ENCODE data around the gene SNAPIN.

The SNAPIN gene

DNA sequence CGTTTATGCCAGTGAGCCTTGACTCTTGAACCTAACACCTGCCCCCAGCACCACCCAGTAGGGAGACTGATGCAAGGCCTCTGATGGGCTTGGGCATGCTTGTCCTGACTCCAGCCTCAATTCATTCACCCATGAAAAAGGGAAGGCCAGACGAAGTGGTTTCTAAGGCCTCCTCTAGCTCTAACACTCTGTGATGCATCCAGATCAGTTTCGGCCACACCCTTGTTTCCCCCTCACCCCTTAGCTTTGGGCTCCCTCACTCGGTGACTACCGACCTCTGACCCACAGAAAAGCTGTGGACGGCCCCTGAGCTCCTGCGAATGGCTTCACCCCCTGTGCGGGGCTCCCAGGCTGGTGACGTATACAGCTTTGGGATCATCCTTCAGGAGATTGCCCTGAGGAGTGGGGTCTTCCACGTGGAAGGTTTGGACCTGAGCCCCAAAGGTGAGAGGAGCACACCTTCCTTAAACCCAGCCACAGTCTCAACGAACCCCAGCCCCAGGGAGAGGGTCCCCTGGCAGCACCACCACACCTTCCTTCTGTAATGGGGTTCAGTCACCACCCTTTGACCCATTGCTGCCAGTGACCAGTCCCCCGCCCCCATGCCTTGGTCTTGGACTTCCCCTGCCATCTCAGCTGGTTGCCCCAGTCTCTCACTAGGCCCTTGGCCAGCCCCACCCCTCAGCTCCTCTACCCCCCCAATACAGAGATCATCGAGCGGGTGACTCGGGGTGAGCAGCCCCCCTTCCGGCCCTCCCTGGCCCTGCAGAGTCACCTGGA lies 29.0 kb downstream of the SNAPIN start:
- ChIA-PET POLR2A (interaction anchor here (1.3 to 1.6 kb wide), 3 partner anchors 11 to 40 kb away, joined by 3 to 6 read pairs (median 4); partner anchors contain the start of gene INTS3), CTCF (no interaction called here)
- TF ChIP-seq, protein P1, sequence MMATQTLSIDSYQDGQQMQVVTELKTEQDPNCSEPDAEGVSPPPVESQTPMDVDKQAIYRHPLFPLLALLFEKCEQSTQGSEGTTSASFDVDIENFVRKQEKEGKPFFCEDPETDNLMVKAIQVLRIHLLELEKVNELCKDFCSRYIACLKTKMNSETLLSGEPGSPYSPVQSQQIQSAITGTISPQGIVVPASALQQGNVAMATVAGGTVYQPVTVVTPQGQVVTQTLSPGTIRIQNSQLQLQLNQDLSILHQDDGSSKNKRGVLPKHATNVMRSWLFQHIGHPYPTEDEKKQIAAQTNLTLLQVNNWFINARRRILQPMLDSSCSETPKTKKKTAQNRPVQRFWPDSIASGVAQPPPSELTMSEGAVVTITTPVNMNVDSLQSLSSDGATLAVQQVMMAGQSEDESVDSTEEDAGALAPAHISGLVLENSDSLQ (IDR thresholded peaks at IDR 0.05): no peak
- TF ChIP-seq NFRKB (IDR thresholded peaks at IDR 0.05): no peak
- TF ChIP-seq L3MBTL2 (conservative IDR thresholded peaks at IDR 0.05): no peak
- no peak for TF ChIP-seq SUZ12 (IDR thresholded peaks at IDR 0.05)
- TF ChIP-seq ZNF384 (IDR thresholded peaks at IDR 0.05): no peak
- no peak for TF ChIP-seq FOXM1 (IDR thresholded peaks at IDR 0.05; ENCODE audit: borderline replicate concordance)
- TF ChIP-seq ELF4 (IDR thresholded peaks at IDR 0.05): no peak
- TF ChIP-seq CTBP1 (IDR thresholded peaks at IDR 0.05; ENCODE audit: borderline replicate concordance): no peak
- no peak for TF ChIP-seq SP1 (IDR thresholded peaks at IDR 0.05)
- TF ChIP-seq FOXK2 (IDR thresholded peaks at IDR 0.05): no peak
- no peak for TF ChIP-seq BHLHE40 (IDR thresholded peaks at IDR 0.05; ENCODE audit: borderline replicate concordance)
- TF ChIP-seq FOXA1 (IDR thresholded peaks at IDR 0.05): no peak
- no peak for TF ChIP-seq HDGF (IDR thresholded peaks at IDR 0.05; ENCODE audit: borderline replicate concordance)
- TF ChIP-seq TARDBP (IDR thresholded peaks at IDR 0.05): no peak
- TF ChIP-seq ARNT (IDR thresholded peaks at IDR 0.05): no peak
- no peak for TF ChIP-seq LEF1 (IDR thresholded peaks at IDR 0.05; ENCODE audit: borderline replicate concordance)
- no peak for DNase-seq (ENCODE audit: extremely low spot score)

DNA sequence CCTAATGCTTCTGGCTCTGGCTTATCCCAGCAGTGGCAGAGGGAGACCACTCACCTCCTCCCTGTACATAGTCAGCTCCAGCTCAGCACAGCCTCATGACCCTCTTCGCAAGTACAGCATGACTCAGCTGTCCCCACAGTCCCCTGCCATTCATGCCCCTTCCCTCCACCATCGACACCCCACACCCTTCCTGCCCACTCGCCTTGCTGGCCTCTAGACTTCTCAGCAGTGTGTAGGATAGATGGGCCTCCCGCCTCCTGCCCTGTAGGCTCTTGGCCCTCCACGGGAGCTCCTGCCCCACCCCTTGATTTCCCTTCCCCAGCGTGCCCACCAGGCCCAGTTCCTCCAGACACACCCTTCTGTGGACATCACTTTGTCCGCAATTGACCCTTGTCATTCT lies 29.8 kb downstream of the SNAPIN start:
- TF ChIP-seq L3MBTL2 (conservative IDR thresholded peaks at IDR 0.05): no peak
- no peak for TF ChIP-seq LEF1 (IDR thresholded peaks at IDR 0.05; ENCODE audit: borderline replicate concordance)
- TF ChIP-seq FOXM1 (IDR thresholded peaks at IDR 0.05; ENCODE audit: borderline replicate concordance): no peak
- no peak for TF ChIP-seq SUZ12 (IDR thresholded peaks at IDR 0.05)
- no peak for TF ChIP-seq SP1 (IDR thresholded peaks at IDR 0.05)
- no peak for TF ChIP-seq FOXA1 (IDR thresholded peaks at IDR 0.05)
- TF ChIP-seq NFRKB (IDR thresholded peaks at IDR 0.05): no peak
- no peak for TF ChIP-seq HDGF (IDR thresholded peaks at IDR 0.05; ENCODE audit: borderline replicate concordance)
- no peak for TF ChIP-seq TARDBP (IDR thresholded peaks at IDR 0.05)
- no peak for TF ChIP-seq CTBP1 (IDR thresholded peaks at IDR 0.05; ENCODE audit: borderline replicate concordance)
- no peak for TF ChIP-seq BHLHE40 (IDR thresholded peaks at IDR 0.05; ENCODE audit: borderline replicate concordance)
- TF ChIP-seq FOXK2 (IDR thresholded peaks at IDR 0.05): no peak
- no peak for TF ChIP-seq ARNT (IDR thresholded peaks at IDR 0.05)
- TF ChIP-seq, protein P1 (IDR thresholded peaks at IDR 0.05): no peak
- TF ChIP-seq ELF4 (IDR thresholded peaks at IDR 0.05): no peak
- TF ChIP-seq ZNF384 (IDR thresholded peaks at IDR 0.05): no peak
- DNase-seq (ENCODE audit: extremely low spot score): no peak
- ChIA-PET POLR2A (interaction anchor here (1.0 to 1.6 kb wide), 4 partner anchors 10 to 39 kb away, joined by 3 to 6 read pairs (median 4); partner anchors contain the start of gene INTS3), CTCF (no interaction called here)

DNA sequence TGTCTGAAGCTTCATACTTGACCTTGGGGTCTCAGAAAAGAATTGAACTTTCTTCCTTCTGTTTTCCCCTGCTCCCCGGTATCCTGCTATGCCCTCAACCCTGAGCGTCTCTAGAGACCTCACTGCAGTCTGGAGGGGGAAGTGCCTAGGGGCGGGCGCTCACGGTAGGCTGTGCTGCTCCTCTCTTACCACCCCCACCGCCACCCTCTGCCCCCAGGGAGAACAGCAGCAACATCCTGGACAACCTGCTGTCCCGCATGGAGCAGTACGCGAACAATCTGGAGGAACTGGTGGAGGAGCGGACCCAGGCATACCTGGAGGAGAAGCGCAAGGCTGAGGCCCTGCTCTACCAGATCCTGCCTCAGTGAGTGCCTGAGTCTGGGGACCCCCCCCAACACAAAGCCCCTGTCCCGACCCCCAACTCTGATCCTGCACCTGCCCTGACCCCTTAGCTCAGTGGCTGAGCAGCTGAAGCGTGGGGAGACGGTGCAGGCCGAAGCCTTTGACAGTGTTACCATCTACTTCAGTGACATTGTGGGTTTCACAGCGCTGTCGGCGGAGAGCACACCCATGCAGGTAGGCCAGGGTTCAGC lies 30.3 kb downstream of the SNAPIN start:
- POLR2A ChIA-PET: interaction anchor here (1.0 to 1.6 kb wide), 4 partner anchors 9 to 39 kb away, joined by 3 to 6 read pairs (median 4); partner anchors contain the start of gene INTS3
- TF ChIP-seq NFRKB (IDR thresholded peaks at IDR 0.05) (no peak), HDGF (IDR thresholded peaks at IDR 0.05; ENCODE audit: borderline replicate concordance) (no peak), L3MBTL2 (conservative IDR thresholded peaks at IDR 0.05) (no peak), ELF4 (IDR thresholded peaks at IDR 0.05) (no peak), FOXK2 (IDR thresholded peaks at IDR 0.05) (no peak), FOXM1 (IDR thresholded peaks at IDR 0.05; ENCODE audit: borderline replicate concordance) (no peak), LEF1 (IDR thresholded peaks at IDR 0.05; ENCODE audit: borderline replicate concordance) (no peak), SUZ12 (IDR thresholded peaks at IDR 0.05) (no peak), TARDBP (IDR thresholded peaks at IDR 0.05) (no peak)
- TF ChIP-seq, protein P1 (IDR thresholded peaks at IDR 0.05): no peak
- DNase-seq (ENCODE audit: extremely low spot score): no peak
- CTCF ChIA-PET: no interaction called here

DNA sequence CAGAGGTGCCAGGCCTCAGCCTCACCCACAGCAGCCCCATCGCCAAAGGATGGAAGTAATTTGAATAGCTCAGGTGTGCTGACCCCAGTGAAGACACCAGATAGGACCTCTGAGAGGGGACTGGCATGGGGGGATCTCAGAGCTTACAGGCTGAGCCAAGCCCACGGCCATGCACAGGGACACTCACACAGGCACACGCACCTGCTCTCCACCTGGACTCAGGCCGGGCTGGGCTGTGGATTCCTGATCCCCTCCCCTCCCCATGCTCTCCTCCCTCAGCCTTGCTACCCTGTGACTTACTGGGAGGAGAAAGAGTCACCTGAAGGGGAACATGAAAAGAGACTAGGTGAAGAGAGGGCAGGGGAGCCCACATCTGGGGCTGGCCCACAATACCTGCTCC lies 35.0 kb downstream of the SNAPIN start:
- ChIA-PET CTCF (no interaction called here), POLR2A (interaction anchor here (0.9 to 1.4 kb wide), 2 partner anchors 34 to 35 kb away, joined by 3 to 4 read pairs; partner anchors contain the start of genes INTS3 and SNAPIN)
- TF ChIP-seq ZNF384 (IDR thresholded peaks at IDR 0.05): no peak
- no peak for TF ChIP-seq CTBP1 (IDR thresholded peaks at IDR 0.05; ENCODE audit: borderline replicate concordance)
- no peak for TF ChIP-seq FOXM1 (IDR thresholded peaks at IDR 0.05; ENCODE audit: borderline replicate concordance)
- no peak for TF ChIP-seq ARNT (IDR thresholded peaks at IDR 0.05)
- TF ChIP-seq SP1 (IDR thresholded peaks at IDR 0.05): no peak
- no peak for TF ChIP-seq FOXK2 (IDR thresholded peaks at IDR 0.05)
- no peak for TF ChIP-seq TARDBP (IDR thresholded peaks at IDR 0.05)
- no peak for TF ChIP-seq HDGF (IDR thresholded peaks at IDR 0.05; ENCODE audit: borderline replicate concordance)
- no peak for TF ChIP-seq L3MBTL2 (conservative IDR thresholded peaks at IDR 0.05)
- no peak for DNase-seq (ENCODE audit: extremely low spot score)

DNA sequence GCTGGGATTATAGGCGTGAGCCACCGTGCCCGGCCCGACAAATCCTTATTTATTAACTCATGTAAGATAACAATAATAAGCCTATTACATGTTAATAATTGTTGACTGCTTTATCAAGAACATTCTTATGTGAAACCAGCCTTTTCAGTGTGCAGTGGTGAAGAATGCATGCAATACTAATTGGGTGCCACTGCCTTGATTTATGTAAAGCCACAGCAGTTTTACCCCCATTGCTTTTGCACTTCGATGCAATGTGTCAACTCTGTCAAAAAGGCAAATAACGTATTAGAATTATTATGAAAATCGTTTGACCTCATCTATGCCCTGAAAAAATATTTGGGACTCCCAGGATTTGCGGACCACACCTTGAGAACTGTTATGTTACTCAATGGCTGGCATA lies 38.2 kb downstream of the SNAPIN start:
- CTCF ChIA-PET: no interaction called here
- POLR2A ChIA-PET: interaction anchor here (0.9 to 3.5 kb wide), 3 partner anchors 12 to 63 kb away, joined by 6 to 24 read pairs (median 7); partner anchors contain the start of genes CHTOP and INTS3
- TF ChIP-seq BHLHE40 (IDR thresholded peaks at IDR 0.05; ENCODE audit: borderline replicate concordance) (no peak), FOXK2 (IDR thresholded peaks at IDR 0.05) (no peak), HDGF (IDR thresholded peaks at IDR 0.05; ENCODE audit: borderline replicate concordance) (no peak), ARNT (IDR thresholded peaks at IDR 0.05) (no peak), ELF4 (IDR thresholded peaks at IDR 0.05) (no peak), CTBP1 (IDR thresholded peaks at IDR 0.05; ENCODE audit: borderline replicate concordance) (no peak), ZNF384 (IDR thresholded peaks at IDR 0.05) (no peak), LEF1 (IDR thresholded peaks at IDR 0.05; ENCODE audit: borderline replicate concordance) (no peak), TARDBP (IDR thresholded peaks at IDR 0.05) (no peak), SP1 (IDR thresholded peaks at IDR 0.05) (no peak), FOXA1 (IDR thresholded peaks at IDR 0.05) (no peak), L3MBTL2 (conservative IDR thresholded peaks at IDR 0.05) (no peak), SUZ12 (IDR thresholded peaks at IDR 0.05) (no peak), NFRKB (IDR thresholded peaks at IDR 0.05) (no peak), FOXM1 (IDR thresholded peaks at IDR 0.05; ENCODE audit: borderline replicate concordance) (no peak)
- TF ChIP-seq, protein P1 (IDR thresholded peaks at IDR 0.05): no peak
- no peak for DNase-seq (ENCODE audit: extremely low spot score)

Measured in HEK293T (cell line).